ENCODE measurements around the gene TMEM222.

DNA sequence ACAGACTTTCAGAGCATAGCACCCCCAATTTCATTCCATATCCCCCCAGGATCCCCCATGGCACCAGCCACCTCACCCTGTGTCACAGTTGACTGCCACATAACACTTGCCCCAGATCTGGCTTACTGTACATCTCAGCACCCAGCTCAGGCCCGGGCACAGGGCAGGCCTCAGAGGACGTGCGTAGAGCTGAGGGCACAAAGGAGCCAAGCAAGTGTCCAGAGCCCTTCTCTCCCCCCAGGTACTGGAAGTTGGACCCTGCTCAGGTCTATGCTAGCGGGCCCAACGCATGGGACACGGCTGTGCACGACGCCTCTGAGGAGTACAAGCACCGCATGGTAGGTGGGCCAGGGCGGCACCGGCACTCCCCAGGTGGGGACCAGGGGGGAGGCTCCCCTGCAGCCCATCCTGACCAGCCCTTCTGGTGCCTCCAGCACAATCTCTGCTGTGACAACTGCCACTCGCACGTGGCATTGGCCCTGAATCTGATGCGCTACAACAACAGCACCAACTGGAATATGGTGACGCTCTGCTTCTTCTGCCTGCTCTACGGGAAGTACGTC lies 11.8 kb downstream of the TMEM222 start:
- TF ChIP-seq, protein P1, sequence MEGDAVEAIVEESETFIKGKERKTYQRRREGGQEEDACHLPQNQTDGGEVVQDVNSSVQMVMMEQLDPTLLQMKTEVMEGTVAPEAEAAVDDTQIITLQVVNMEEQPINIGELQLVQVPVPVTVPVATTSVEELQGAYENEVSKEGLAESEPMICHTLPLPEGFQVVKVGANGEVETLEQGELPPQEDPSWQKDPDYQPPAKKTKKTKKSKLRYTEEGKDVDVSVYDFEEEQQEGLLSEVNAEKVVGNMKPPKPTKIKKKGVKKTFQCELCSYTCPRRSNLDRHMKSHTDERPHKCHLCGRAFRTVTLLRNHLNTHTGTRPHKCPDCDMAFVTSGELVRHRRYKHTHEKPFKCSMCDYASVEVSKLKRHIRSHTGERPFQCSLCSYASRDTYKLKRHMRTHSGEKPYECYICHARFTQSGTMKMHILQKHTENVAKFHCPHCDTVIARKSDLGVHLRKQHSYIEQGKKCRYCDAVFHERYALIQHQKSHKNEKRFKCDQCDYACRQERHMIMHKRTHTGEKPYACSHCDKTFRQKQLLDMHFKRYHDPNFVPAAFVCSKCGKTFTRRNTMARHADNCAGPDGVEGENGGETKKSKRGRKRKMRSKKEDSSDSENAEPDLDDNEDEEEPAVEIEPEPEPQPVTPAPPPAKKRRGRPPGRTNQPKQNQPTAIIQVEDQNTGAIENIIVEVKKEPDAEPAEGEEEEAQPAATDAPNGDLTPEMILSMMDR (optimal IDR thresholded peaks at IDR 0.05 in 1 of 3, IDR thresholded peaks at IDR 0.05 in 1 of 3, conservative IDR thresholded peaks at IDR 0.05 in 1 of 3; ENCODE audit: extremely low read depth in 1 of 3, insufficient read depth in 2 of 3, low read length in 3 of 3) = no peak
- no peak for TF ChIP-seq EZH2 (IDR thresholded peaks at IDR 0.05; ENCODE audit: low read length)

All from keratinocyte (primary cell).